MG63 (cell line): ENCODE data around the gene FUBP3. TPM values are rescaled to one million over a fixed set of nuclear protein-coding genes. Genes with fewer than 3 reads are reported as not detected.
"Not testable (repeated sequence)": the region's sequence is repeated elsewhere in the genome, so short reads cannot be mapped to it uniquely, and the experiment has no call there.

Experiments used
- DNase-seq: peaks from one replicate; pipeline ENCODE4 v3.0.0-alpha.2; 2020
- H3K27me3 ChIP-seq: fragments of 250-450 bp; sonication (Bioruptor Pico); 2 replicates; pipeline ENCODE4 v1.5.1; 2020; ENCODE audit warnings: mild to moderate bottlenecking, moderate library complexity
- H3K36me3 ChIP-seq: fragments of 250-450 bp; sonication (Bioruptor Pico); 2 replicates; pipeline ENCODE4 v1.5.1; 2020; ENCODE audit warnings: mild to moderate bottlenecking, moderate library complexity
- H3K4me3 ChIP-seq: fragments of 250-450 bp; sonication (Bioruptor Pico); 2 replicates; pipeline ENCODE4 v1.5.1; 2020; ENCODE audit warnings: mild to moderate bottlenecking, moderate library complexity
- H3K9me3 ChIP-seq: fragments of 250-450 bp; sonication (Bioruptor Pico); 2 replicates; pipeline ENCODE4 v1.5.1; 2020; ENCODE audit warnings: mild to moderate bottlenecking, moderate library complexity
- total RNA-seq: library from RNA; depleted of rRNA; stranded (reverse); fragments of >200 nt; shearing (Covaris generic); gene quantifications from 2 replicates; pipeline ENCODE4 v1.2.3, GENCODE V29; 2014; ENCODE audit warnings: low replicate concordance; rRNA removed

FUBP3 gene
- total RNA-seq, 1 experiment from 2014 or later = 30.3 TPM

GRCh38 chr9:130672933-130673615 is 93.7 kb downstream of the FUBP3 start:
- Histone ChIP-seq H3K4me3 (no peak overlapping the region), H3K36me3 (no peaks in the 10 kb centered on the region), H3K9me3 (no peaks in the 10 kb centered on the region), H3K27me3 (no peaks in the 10 kb centered on the region)
- DNase-seq = no peak

GRCh38 chr9:130675396-130675795 is 96.0 kb downstream of the FUBP3 start:
- Histone ChIP-seq H3K36me3 (no peaks in the 10 kb centered on the region), H3K27me3 (no peaks in the 10 kb centered on the region), H3K4me3 (no peak overlapping the region), H3K9me3 (no peaks in the 10 kb centered on the region)
- no peak for DNase-seq

DNA sequence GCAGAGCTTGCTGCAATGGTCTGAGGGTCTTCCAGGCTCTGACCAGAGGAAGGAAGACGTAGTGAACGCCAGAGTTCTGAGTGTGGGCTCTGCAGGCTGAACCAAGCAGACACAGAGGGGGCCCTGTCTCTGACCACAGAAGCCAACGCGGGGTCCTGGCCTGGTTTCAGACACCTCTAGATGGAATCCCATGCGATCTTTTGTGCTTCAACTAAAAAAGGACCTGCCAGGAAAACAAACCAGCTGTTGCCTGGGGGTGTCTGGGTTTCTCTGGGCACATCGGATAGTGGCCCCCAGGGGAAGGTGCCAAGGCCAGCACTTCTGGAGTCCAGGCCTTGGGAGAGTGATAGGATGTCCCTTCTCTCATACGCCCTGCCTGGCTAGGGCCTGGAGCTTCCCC is 97.9 kb downstream of the FUBP3 start:
- H3K36me3 ChIP-seq = no peaks in the 10 kb centered on the region
- H3K27me3 ChIP-seq = no peaks in the 10 kb centered on the region
- H3K4me3 ChIP-seq = no peak overlapping the region
- H3K9me3 ChIP-seq = no peaks in the 10 kb centered on the region
- no peak for DNase-seq

DNA sequence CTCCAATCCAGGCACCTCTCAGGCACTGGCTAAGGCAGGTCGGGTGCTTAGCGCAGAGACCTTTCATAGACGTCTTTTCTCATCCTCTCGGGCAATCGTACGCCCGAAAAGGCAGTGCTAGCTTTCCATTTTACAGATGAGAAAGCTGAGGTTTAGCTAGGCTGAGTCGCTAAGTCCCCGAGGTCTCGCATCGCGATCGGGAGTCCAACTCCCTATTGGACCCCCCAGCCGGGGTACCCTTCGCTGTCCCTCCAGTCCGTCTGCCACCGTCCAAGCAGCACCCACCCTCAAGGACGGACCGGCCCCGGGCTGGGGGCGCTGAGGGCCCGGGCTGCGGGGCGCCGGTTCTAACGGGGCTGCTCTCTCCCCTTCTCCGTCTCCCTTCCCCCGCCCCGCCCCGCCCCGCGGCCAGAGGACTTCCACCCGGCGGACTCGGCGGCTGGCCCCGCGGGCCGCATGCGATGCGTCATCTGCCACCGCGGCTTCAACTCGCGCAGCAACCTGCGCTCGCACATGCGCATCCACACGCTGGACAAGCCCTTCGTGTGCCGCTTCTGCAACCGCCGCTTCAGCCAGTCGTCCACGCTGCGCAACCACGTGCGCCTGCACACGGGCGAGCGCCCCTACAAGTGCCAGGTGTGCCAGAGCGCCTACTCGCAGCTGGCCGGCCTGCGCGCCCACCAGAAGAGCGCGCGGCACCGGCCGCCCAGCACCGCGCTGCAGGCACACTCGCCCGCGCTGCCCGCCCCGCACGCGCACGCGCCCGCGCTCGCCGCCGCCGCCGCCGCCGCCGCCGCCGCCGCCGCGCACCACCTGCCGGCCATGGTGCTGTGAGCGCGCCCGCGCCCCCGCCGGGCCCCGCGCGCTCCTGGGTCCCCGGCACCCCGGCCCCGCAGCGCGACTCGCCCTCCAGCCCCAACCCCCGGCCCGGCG is 101.7 kb downstream of the FUBP3 start:
- Histone ChIP-seq H3K27me3 (no peaks in the 10 kb centered on the region), H3K9me3 (no peaks in the 10 kb centered on the region), H3K36me3 (no peaks in the 10 kb centered on the region), H3K4me3 (peak overlapping the region; percentile 47)
- DNase-seq = peak; percentile 89

DNA sequence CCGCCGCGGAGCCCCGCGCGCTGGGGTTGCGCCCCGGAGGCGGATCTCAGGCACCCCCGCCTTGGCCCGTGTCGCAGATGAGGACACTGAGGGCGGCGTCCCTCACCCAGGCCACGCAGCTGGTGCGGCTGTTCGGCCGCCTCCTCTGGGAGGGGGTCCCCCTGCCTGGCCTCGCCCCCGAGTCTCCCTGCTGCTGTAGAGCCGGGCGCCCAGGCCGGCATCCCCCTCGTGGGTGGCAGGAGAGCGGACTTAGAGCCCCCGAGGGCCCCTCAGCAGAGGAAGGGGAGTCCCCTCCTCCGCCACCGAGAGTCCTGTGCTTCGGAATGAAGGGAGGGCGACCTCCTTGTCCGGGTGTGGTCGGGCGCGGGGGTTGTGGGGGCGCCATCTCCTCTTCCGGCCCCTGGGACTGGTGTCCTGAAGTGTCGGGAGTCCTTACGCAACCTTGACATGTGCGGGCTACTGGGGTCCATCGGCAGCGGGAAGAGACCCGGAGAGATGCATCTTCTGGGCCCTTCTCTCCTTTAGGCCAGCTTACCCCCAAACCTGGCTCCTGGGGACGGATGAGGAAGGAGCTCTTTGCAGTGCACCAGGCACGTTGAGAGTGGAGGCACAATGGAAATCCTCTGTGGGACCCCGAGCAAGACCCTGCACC is 102.5 kb downstream of the FUBP3 start:
- Histone ChIP-seq H3K9me3 (no peaks in the 10 kb centered on the region), H3K27me3 (no peaks in the 10 kb centered on the region), H3K4me3 (peak overlapping the region; percentile 47), H3K36me3 (no peaks in the 10 kb centered on the region)
- DNase-seq = no peak

GRCh38 chr9:130682421-130683121 is 103.2 kb downstream of the FUBP3 start:
- Histone ChIP-seq H3K36me3 (no peaks in the 10 kb centered on the region), H3K9me3 (no peaks in the 10 kb centered on the region), H3K27me3 (no peaks in the 10 kb centered on the region), H3K4me3 (peak overlapping the region; percentile 47; the same call in 1 of the 2 replicates)
- DNase-seq = peak; percentile 81

DNA sequence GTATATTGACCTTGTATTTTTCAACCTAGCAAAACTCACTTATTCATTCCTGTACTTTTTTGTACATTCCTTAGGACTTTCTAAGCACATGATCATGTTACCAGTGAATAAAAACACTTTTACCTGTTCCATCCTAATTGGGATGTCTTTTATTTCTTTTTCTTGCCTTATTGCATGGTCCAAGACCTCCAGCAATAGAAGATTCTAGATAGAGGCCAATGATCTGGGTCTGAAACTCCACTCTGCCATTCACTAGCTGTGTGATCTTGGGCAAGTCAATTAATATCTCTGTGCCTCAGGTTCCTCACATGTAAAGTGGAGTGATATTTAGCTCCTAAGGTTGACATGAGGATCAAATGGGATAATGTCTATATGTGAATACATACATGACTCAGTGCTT is 105.7 kb downstream of the FUBP3 start:
- no peak for DNase-seq
- no peaks in the 10 kb centered on the region for H3K36me3 ChIP-seq
- H3K9me3 ChIP-seq = no peaks in the 10 kb centered on the region
- no peak overlapping the region for H3K4me3 ChIP-seq
- no peaks in the 10 kb centered on the region for H3K27me3 ChIP-seq

DNA sequence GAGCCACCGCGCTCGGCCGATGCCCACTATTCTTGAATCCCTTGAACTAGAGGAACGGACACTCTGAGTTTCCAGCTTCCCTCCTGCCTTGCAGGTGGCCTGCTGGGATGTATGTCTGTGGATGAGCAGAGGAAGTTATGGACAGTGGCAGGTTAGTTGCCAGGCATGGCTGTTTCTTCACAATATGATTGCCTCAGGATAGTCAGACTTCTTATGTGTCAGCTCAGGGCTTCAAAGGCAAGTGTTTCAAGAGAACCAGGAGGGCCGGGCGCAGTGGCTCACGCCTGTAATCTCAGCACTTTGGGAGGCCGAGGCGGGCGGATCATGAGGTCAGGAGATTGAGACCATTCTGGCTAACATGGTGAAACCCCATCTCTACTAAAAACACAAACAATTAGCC is 106.6 kb downstream of the FUBP3 start:
- DNase-seq, H3K4me3 ChIP-seq, H3K36me3 ChIP-seq, H3K27me3 ChIP-seq, H3K9me3 ChIP-seq: not testable (repeated sequence)

GRCh38 chr9:130687615-130688014 is 108.2 kb downstream of the FUBP3 start:
- Histone ChIP-seq H3K27me3 (no peaks in the 10 kb centered on the region), H3K9me3 (no peaks in the 10 kb centered on the region), H3K4me3 (no peak overlapping the region), H3K36me3 (no peaks in the 10 kb centered on the region)
- no peak for DNase-seq

Other genes starting within 250 kb of the FUBP3 start
- 536 and 752 TPM in 2 replicates for gene ASS1, start 134.6 kb upstream of the FUBP3 start, total RNA-seq
- not detected in 2 replicates for gene PRDM12, start 85.0 kb downstream of the FUBP3 start, total RNA-seq
- 31.4 and 46.4 TPM in 2 replicates for gene EXOSC2, start 114.2 kb downstream of the FUBP3 start, total RNA-seq